ENCODE measurements around the gene KCNJ6. TPM values are rescaled to one million over a fixed set of nuclear protein-coding genes. Genes with fewer than 3 reads are reported as not detected.

The KCNJ6 gene
- total RNA-seq, 1 donor from 2014 or later: 10.5 TPM

DNA sequence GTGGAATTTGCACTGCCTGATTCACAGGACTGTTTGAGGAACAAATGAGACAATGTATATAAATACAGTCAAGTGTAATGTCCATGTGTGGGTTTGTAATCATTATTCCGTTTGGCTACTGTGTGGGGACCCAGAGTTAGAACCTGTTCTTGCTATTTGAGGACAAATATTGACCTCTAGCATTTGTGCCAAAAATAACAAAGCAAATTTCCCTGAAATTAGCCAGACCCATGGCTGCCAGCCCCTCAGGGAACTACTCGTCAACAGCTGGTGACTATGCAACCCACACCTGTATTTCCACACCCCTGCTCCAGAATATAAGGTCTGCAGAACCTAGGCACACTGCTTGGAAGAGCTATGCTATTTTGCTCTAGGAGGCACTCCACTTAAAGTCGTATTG is 70.7 kb downstream of the KCNJ6 start:
- no peak overlapping the region for H3K4me3 Mint-ChIP-seq (ENCODE audit: unreplicated experiment)
- H3K9me3 Mint-ChIP-seq (ENCODE audit: unreplicated experiment): peaks cover 3% of the 10 kb centered on the region
- peaks cover 1% of the 10 kb centered on the region for H3K36me3 Mint-ChIP-seq (ENCODE audit: unreplicated experiment)
- H3K27ac Mint-ChIP-seq (ENCODE audit: unreplicated experiment): no peak overlapping the region
- H3K4me1 Mint-ChIP-seq (ENCODE audit: unreplicated experiment): peaks cover 54% of the 10 kb centered on the region
- TF ChIP-seq, protein P1, sequence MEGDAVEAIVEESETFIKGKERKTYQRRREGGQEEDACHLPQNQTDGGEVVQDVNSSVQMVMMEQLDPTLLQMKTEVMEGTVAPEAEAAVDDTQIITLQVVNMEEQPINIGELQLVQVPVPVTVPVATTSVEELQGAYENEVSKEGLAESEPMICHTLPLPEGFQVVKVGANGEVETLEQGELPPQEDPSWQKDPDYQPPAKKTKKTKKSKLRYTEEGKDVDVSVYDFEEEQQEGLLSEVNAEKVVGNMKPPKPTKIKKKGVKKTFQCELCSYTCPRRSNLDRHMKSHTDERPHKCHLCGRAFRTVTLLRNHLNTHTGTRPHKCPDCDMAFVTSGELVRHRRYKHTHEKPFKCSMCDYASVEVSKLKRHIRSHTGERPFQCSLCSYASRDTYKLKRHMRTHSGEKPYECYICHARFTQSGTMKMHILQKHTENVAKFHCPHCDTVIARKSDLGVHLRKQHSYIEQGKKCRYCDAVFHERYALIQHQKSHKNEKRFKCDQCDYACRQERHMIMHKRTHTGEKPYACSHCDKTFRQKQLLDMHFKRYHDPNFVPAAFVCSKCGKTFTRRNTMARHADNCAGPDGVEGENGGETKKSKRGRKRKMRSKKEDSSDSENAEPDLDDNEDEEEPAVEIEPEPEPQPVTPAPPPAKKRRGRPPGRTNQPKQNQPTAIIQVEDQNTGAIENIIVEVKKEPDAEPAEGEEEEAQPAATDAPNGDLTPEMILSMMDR (IDR thresholded peaks at IDR 0.05): no peak
- no peaks in the 10 kb centered on the region for H3K27me3 Mint-ChIP-seq (ENCODE audit: unreplicated experiment)
- DNase-seq (ENCODE audit: extremely low spot score, unreplicated experiment): no peak

DNA sequence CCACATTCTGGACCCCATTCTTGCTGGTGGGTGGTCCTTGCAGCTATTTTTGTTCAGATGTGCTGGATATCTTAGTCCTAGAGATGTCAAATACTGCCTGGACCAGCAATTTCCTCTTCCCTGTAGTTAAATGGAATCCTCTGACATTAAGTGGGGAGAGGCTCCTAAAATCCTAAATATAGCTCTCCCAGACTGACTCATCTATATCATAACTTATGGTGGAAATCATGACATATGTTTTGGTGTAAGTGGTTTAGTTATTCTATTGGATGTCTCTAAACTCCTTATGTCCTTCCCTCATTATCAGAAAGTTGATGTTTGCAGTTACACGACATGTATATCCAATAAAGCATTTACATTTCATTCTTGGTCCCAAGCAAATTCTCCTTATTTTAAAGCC is 73.1 kb downstream of the KCNJ6 start:
- peak overlapping the region; percentile 49 for H3K27ac Mint-ChIP-seq (ENCODE audit: unreplicated experiment)
- TF ChIP-seq, protein P1 (IDR thresholded peaks at IDR 0.05): no peak
- no peaks in the 10 kb centered on the region for H3K27me3 Mint-ChIP-seq (ENCODE audit: unreplicated experiment)
- DNase-seq (ENCODE audit: extremely low spot score, unreplicated experiment): no peak
- H3K36me3 Mint-ChIP-seq (ENCODE audit: unreplicated experiment): peaks cover 7% of the 10 kb centered on the region
- H3K4me1 Mint-ChIP-seq (ENCODE audit: unreplicated experiment): peaks cover 33% of the 10 kb centered on the region
- H3K9me3 Mint-ChIP-seq (ENCODE audit: unreplicated experiment): peaks cover 3% of the 10 kb centered on the region
- H3K4me3 Mint-ChIP-seq (ENCODE audit: unreplicated experiment): no peak overlapping the region

DNA sequence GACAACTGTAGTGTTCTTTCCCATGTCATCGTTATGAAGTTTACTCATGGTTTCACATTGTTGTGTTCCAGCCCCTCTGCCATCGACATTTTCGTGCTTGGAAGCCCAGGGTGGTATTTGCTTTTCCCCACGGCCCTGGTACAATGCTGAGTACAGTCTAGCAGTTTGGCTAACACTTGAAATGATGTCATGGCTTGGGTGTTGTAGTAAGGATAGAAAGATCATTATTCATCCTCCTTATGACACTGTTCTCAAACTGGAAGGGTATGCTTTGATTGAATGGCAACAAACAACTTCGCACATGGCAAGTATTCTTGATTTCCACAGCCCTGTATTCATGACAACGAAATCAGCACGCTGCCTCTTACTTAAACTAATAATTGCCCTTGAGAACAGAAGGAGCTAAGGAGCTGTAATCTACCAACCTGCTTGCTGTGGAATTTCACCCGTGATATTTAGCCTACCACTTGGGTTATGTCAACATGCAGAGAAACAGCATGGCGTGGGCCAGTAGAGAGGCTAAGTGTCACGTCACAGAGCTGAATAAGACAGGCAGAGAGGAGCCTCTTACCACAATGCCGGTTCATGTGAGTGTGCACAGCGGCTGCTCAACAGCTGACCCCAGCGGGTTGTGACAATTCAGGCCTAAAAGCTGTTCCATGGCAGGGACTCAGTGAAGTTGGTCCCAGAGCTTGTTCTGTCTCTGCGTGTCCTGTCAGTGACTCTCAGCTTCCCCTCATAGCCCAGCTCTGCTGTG is 73.9 kb downstream of the KCNJ6 start:
- no peak overlapping the region for H3K4me3 Mint-ChIP-seq (ENCODE audit: unreplicated experiment)
- peaks cover 28% of the 10 kb centered on the region for H3K4me1 Mint-ChIP-seq (ENCODE audit: unreplicated experiment)
- H3K27ac Mint-ChIP-seq (ENCODE audit: unreplicated experiment): no peak overlapping the region
- peaks cover 7% of the 10 kb centered on the region for H3K36me3 Mint-ChIP-seq (ENCODE audit: unreplicated experiment)
- no peak for DNase-seq (ENCODE audit: extremely low spot score, unreplicated experiment)
- TF ChIP-seq, protein P1 (IDR thresholded peaks at IDR 0.05): no peak
- peaks cover 3% of the 10 kb centered on the region for H3K9me3 Mint-ChIP-seq (ENCODE audit: unreplicated experiment)
- no peaks in the 10 kb centered on the region for H3K27me3 Mint-ChIP-seq (ENCODE audit: unreplicated experiment)

DNA sequence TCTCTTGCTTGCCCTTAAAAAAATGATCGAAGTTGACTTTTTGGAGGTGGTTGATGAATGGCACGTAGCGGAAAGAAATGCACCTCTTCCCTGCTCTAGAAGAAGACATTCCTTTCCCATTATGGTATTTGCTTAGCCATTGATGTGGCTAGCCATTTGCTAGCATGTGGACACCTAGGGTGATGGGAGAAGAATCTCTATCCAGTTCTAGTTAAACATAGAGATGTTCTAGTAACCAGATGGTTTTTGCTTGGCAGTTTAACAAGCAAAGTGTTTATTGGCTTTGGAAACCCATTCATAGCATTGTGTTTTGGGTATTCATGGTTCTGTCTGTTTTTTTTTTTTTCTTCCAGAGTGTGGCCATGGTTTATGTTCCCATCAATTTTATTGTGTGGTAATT is 78.9 kb downstream of the KCNJ6 start:
- no peak for DNase-seq (ENCODE audit: extremely low spot score, unreplicated experiment)
- Mint-ChIP-seq H3K27me3 (ENCODE audit: unreplicated experiment) (no peaks in the 10 kb centered on the region), H3K36me3 (ENCODE audit: unreplicated experiment) (peaks cover 5% of the 10 kb centered on the region), H3K4me3 (ENCODE audit: unreplicated experiment) (no peak overlapping the region), H3K4me1 (ENCODE audit: unreplicated experiment) (no peaks in the 10 kb centered on the region), H3K9me3 (ENCODE audit: unreplicated experiment) (peaks cover 3% of the 10 kb centered on the region), H3K27ac (ENCODE audit: unreplicated experiment) (no peak overlapping the region)
- TF ChIP-seq, protein P1 (IDR thresholded peaks at IDR 0.05): no peak

DNA sequence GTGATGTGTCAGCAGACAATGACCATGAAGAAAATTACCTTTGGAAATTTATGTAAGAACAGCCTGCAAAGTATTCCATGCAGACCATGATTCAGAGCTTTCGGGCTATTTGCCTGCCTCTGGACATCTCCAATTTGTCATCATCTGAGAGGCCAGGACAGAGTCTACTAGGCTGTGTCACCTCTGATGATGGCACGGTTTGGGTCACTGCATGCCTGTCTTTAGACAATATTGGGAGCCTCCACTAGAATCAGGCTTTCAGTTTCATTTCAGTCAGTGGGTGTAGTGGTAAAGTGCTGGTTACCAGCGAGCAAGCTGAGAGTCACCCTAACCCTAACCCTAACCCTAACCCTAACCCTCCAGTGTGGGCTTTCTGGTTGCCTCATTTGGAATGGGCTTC is 80.8 kb downstream of the KCNJ6 start:
- TF ChIP-seq, protein P1 (IDR thresholded peaks at IDR 0.05): no peak
- no peak for DNase-seq (ENCODE audit: extremely low spot score, unreplicated experiment)
- H3K27ac Mint-ChIP-seq (ENCODE audit: unreplicated experiment): no peak overlapping the region
- peaks cover 5% of the 10 kb centered on the region for H3K36me3 Mint-ChIP-seq (ENCODE audit: unreplicated experiment)
- no peaks in the 10 kb centered on the region for H3K4me1 Mint-ChIP-seq (ENCODE audit: unreplicated experiment)
- no peaks in the 10 kb centered on the region for H3K9me3 Mint-ChIP-seq (ENCODE audit: unreplicated experiment)
- H3K27me3 Mint-ChIP-seq (ENCODE audit: unreplicated experiment): no peaks in the 10 kb centered on the region
- no peak overlapping the region for H3K4me3 Mint-ChIP-seq (ENCODE audit: unreplicated experiment)

All from osteocyte (in vitro differentiated cells).